Upper lobe of left lung (tissue), 4 donors: ENCODE data around the gene SMARCA1.

ENCODE experiments used
- CTCF ChIP-seq, 6 experiments: fragments of 450-650 bp in 4 of 6; fragments of 200-600 bp in 2 of 6; sonication (generic) in 2 of 6; IDR thresholded peaks; one replicate each; pipeline ENCODE4 v1.5.1; 2016 to 2019; ENCODE audit warnings: antibody characterized with exemption in 6 of 6
- POLR2A ChIP-seq, 4 donors: fragments of 450-650 bp; IDR thresholded peaks; one replicate each; pipeline ENCODE4 v1.5.1; 2016 to 2017; ENCODE audit warnings: antibody characterized with exemption in 4 of 4, mild to moderate bottlenecking in 2 of 4
- POLR2AphosphoS5 ChIP-seq, 2 donors: sonication (generic); formaldehyde crosslinking; IDR thresholded peaks; one replicate each; pipeline ENCODE4 v1.5.1; 2017; ENCODE audit warnings: antibody characterized with exemption in 2 of 2

GRCh38 chrX:129445436-129445835 is 77.9 kb downstream of the SMARCA1 start:
- no peak for TF ChIP-seq POLR2A (IDR thresholded peaks at IDR 0.05)
- TF ChIP-seq CTCF (IDR thresholded peaks at IDR 0.05): no peak
- no peak for TF ChIP-seq POLR2AphosphoS5 (IDR thresholded peaks at IDR 0.05)
